ENCODE data around the gene ZNF827.

The ZNF827 gene

DNA sequence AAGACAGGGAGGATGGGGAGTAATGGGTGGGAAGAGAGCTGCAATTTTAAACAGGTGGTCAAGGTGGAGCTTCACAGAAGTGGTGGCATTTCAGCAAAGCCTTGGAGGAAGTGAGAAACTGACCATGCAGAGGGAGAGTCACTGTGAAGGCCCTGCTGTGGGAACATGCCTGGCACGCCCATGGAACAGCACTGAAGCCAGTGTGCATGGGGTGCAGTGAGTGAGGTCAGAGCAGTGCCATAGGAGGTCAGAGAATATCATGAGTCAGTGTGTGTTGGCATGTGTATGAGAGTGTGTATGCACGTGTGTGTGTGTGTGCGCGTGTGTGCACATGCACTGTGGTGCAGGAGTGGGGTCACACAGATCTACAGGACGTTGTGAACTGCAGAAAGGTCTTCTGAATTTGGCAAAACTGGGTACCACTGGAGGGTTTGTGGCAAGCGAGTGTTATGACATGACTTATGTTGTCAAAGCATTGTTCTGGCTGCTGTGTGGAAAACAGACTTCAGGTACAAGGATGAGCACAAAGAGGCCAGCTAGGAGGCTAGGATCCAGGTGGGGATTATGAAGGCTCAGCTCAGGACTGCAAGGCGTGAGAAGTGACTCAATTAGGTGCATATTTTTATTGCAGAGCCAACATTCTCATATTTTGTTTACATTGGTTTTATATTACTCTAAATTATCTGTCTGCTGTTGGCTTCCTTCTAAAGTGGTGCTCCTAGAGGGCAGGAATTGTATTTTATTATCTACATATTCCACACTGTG lies 34.0 kb downstream of the ZNF827 start:
- H3K4me3 ChIP-seq (ENCODE audit: low read depth, low read length), result no peak overlapping the region
- H3K36me3 ChIP-seq (ENCODE audit: control insufficient read depth, insufficient read depth, low read length), result no peaks in the 10 kb centered on the region
- no peaks in the 10 kb centered on the region for H3K27me3 ChIP-seq (ENCODE audit: control insufficient read depth, insufficient read depth, low read length)
- H3K9ac ChIP-seq, result no peak overlapping the region
- no peaks in the 10 kb centered on the region for H3K9me3 ChIP-seq (ENCODE audit: control insufficient read depth, low read length)
- H2AFZ ChIP-seq, result no peak overlapping the region
- H3K4me1 ChIP-seq, result peaks cover 8% of the 10 kb centered on the region
- no peak overlapping the region for H3K27ac ChIP-seq
- TF ChIP-seq, protein P1, sequence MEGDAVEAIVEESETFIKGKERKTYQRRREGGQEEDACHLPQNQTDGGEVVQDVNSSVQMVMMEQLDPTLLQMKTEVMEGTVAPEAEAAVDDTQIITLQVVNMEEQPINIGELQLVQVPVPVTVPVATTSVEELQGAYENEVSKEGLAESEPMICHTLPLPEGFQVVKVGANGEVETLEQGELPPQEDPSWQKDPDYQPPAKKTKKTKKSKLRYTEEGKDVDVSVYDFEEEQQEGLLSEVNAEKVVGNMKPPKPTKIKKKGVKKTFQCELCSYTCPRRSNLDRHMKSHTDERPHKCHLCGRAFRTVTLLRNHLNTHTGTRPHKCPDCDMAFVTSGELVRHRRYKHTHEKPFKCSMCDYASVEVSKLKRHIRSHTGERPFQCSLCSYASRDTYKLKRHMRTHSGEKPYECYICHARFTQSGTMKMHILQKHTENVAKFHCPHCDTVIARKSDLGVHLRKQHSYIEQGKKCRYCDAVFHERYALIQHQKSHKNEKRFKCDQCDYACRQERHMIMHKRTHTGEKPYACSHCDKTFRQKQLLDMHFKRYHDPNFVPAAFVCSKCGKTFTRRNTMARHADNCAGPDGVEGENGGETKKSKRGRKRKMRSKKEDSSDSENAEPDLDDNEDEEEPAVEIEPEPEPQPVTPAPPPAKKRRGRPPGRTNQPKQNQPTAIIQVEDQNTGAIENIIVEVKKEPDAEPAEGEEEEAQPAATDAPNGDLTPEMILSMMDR (IDR thresholded peaks at IDR 0.05), result no peak
- H3K79me2 ChIP-seq, result peaks cover 5% of the 10 kb centered on the region
- no peak overlapping the region for H3K4me2 ChIP-seq (ENCODE audit: low read length)

DNA sequence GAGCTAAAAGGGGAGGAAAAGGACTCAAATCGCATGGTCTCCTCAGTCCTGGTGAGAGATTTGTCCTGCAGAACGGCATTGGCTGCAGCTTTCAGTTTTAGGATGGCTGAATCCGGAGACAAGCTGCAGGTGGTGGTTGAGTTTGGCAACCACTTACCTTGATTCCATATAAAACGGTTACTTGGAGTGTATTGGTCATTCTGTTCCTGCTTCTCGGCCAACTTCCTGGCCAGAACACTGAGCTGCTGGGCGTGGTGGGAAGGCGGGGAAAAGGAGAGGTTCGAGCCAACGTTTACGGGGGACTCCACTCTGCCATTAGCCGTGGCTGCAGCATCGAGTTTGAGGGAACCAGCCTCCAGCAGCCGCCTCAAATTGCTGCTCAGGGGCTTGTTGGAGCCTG lies 36.1 kb downstream of the ZNF827 start:
- TF ChIP-seq, protein P1 (IDR thresholded peaks at IDR 0.05), result no peak

DNA sequence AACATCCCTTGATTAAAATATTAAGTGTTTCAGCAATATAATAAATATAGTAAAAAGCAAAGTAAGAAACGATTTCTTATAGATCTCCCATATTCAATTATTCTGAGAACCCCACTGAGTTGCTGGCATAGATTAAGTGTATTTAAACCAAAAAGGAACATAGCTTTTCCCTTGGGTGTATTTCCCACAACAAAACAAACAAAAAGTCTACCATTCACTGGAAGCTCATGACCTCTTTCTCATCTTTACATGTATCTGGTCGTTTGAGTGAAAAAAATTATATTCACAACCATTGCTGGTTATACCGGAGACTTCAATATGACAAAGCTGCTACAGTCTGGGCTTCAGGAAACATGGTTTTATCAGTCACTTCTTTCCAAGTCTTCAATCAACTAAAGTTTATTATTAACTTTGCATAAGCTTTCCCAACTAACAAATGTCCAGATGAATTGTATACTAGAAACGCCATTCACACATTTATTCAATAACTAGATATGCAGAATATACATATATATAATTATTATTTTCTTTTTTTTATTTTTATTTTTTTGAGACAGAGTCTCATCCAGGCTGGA lies 38.6 kb downstream of the ZNF827 start:
- no peaks in the 10 kb centered on the region for H3K27me3 ChIP-seq (ENCODE audit: control insufficient read depth, insufficient read depth, low read length)
- no peak overlapping the region for H2AFZ ChIP-seq
- no peak overlapping the region for H3K4me2 ChIP-seq (ENCODE audit: low read length)
- no peak overlapping the region for H3K9ac ChIP-seq
- H3K36me3 ChIP-seq (ENCODE audit: control insufficient read depth, insufficient read depth, low read length), result no peaks in the 10 kb centered on the region
- H3K4me3 ChIP-seq (ENCODE audit: low read depth, low read length), result no peak overlapping the region
- H3K4me1 ChIP-seq, result no peaks in the 10 kb centered on the region
- TF ChIP-seq, protein P1 (IDR thresholded peaks at IDR 0.05), result no peak
- no peak overlapping the region for H3K27ac ChIP-seq
- H3K79me2 ChIP-seq, result peaks cover 7% of the 10 kb centered on the region
- H3K9me3 ChIP-seq (ENCODE audit: control insufficient read depth, low read length), result no peaks in the 10 kb centered on the region

More for the DNA sequence above, 36.1 kb downstream of the ZNF827 start:
- Histone ChIP-seq H3K79me2 (peaks cover 7% of the 10 kb centered on the region), H3K9me3 (ENCODE audit: control insufficient read depth, low read length) (no peaks in the 10 kb centered on the region), H3K4me1 (peaks cover 4% of the 10 kb centered on the region), H3K9ac (no peak overlapping the region), H3K4me3 (ENCODE audit: low read depth, low read length) (no peak overlapping the region), H3K36me3 (ENCODE audit: control insufficient read depth, insufficient read depth, low read length) (no peaks in the 10 kb centered on the region), H3K27ac (no peak overlapping the region), H2AFZ (no peak overlapping the region), H3K4me2 (ENCODE audit: low read length) (no peak overlapping the region), H3K27me3 (ENCODE audit: control insufficient read depth, insufficient read depth, low read length) (no peaks in the 10 kb centered on the region)

DNA sequence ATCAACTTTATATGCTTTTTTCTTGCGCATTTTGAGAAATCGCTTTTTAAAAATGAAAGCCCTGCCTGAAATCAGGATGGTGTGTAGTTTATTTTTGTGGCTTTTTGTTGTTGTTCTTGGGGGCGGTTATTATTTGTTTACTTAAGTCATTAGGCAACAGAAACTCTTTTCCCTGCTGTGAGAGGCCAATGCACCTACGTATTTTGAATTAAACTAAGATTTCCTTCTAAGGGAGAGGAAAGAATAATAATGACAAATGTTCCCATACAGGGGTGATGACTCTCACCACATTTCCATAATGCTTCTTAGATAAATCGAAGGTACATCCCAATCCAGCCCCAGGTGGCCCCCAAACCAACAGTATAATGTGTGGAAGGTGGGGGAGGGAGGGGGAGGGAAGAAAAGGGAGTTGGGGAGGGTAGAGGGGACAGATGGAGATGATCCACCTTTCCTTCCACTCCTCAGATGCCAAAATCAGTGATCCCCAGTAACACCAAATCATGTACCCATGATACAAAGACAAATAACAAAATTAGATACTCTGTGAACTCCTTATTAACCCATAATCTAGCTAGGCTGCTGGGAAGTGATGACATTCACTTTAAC lies 39.6 kb downstream of the ZNF827 start:
- no peak overlapping the region for H3K4me3 ChIP-seq (ENCODE audit: low read depth, low read length)
- H3K27ac ChIP-seq, result no peak overlapping the region
- H3K9me3 ChIP-seq (ENCODE audit: control insufficient read depth, low read length), result no peaks in the 10 kb centered on the region
- H3K9ac ChIP-seq, result no peak overlapping the region
- H3K36me3 ChIP-seq (ENCODE audit: control insufficient read depth, insufficient read depth, low read length), result no peaks in the 10 kb centered on the region
- no peak overlapping the region for H3K4me2 ChIP-seq (ENCODE audit: low read length)
- TF ChIP-seq, protein P1 (IDR thresholded peaks at IDR 0.05), result no peak
- H2AFZ ChIP-seq, result no peak overlapping the region
- no peaks in the 10 kb centered on the region for H3K4me1 ChIP-seq
- peaks cover 7% of the 10 kb centered on the region for H3K79me2 ChIP-seq
- no peaks in the 10 kb centered on the region for H3K27me3 ChIP-seq (ENCODE audit: control insufficient read depth, insufficient read depth, low read length)
